Measurements from ENCODE around the gene PRKN.

GRCh38 chr6:161721511-161721910, 1006.1 kb downstream of the PRKN start:
- no peak for TF ChIP-seq CTCF (IDR thresholded peaks at IDR 0.05)
- no peak for TF ChIP-seq ZFX (IDR thresholded peaks at IDR 0.05; ENCODE audit: borderline replicate concordance)

All from 22Rv1 (cell line).